SK-N-SH treated with all-trans-retinoic acid at 6 μM for 48 hours (cell line): Measurements from ENCODE around the gene TASP1.

Experiments
- ATAC-seq: fragments of 200-7000 bp; cut with Tn5 transposase; 3 replicates; pipeline ENCODE4 v1.9.1; 2020; ENCODE audit warnings: mild to moderate bottlenecking, moderate library complexity
- ARNTL ChIP-seq: fragments of 450-650 bp; formaldehyde crosslinking; IDR thresholded peaks from 2 replicates; pipeline ENCODE4 v1.5.0; 2020; ENCODE audit warnings: low read depth, mild to moderate bottlenecking, moderate library complexity, borderline replicate concordance
- BACH2 ChIP-seq: fragments of 250-450 bp; sonication (Bioruptor Pico); IDR thresholded peaks from 2 replicates; pipeline ENCODE4 v1.9.0; 2021; ENCODE audit warnings: mild to moderate bottlenecking, borderline replicate concordance
- CREB5 ChIP-seq: fragments of 250-450 bp; sonication (Bioruptor Pico); IDR thresholded peaks from 2 replicates; pipeline ENCODE4 v1.5.1; 2020; ENCODE audit warnings: low read depth, mild to moderate bottlenecking, moderate library complexity
- CSDC2 ChIP-seq: fragments of 250-450 bp; sonication (Bioruptor Pico); IDR thresholded peaks from 2 replicates; pipeline ENCODE4 v1.5.0; 2020; ENCODE audit warnings: mild to moderate bottlenecking, moderate library complexity
- CSRNP3 ChIP-seq: fragments of 250-450 bp; sonication (Bioruptor Pico); IDR thresholded peaks from 2 replicates; pipeline ENCODE4 v1.5.1; 2021; ENCODE audit warnings: mild to moderate bottlenecking, moderate library complexity
- ESRRG ChIP-seq: fragments of 250-450 bp; sonication (Bioruptor Pico); IDR thresholded peaks from 2 replicates; pipeline ENCODE4 v1.6.1; 2021; ENCODE audit warnings: mild to moderate bottlenecking
- GLIS3 ChIP-seq: fragments of 250-450 bp; sonication (Bioruptor Pico); IDR thresholded peaks from 2 replicates; pipeline ENCODE4 v1.5.0; 2020; ENCODE audit warnings: mild to moderate bottlenecking, moderate library complexity
- OSR1 ChIP-seq: fragments of 250-450 bp; sonication (Bioruptor Pico); IDR thresholded peaks from 2 replicates; pipeline ENCODE4 v1.8.0; 2022; ENCODE audit warnings: moderate library complexity, mild to moderate bottlenecking, inconsistent platforms
- PATZ1 ChIP-seq: fragments of 250-450 bp; sonication (Bioruptor Pico); IDR thresholded peaks from 2 replicates; pipeline ENCODE4 v1.8.0; 2020; ENCODE audit warnings: mild to moderate bottlenecking, moderate library complexity, borderline replicate concordance
- POU6F1 ChIP-seq: fragments of 250-450 bp; sonication (Bioruptor Pico); IDR thresholded peaks from 2 replicates; pipeline ENCODE4 v1.8.0; 2021; ENCODE audit warnings: low read depth, mild to moderate bottlenecking, moderate library complexity, borderline replicate concordance
- PPARA ChIP-seq: fragments of 250-450 bp; sonication (Bioruptor Pico); IDR thresholded peaks from 2 replicates; pipeline ENCODE4 v1.5.0; 2020; ENCODE audit warnings: mild to moderate bottlenecking, borderline replicate concordance
- TCF4 ChIP-seq: fragments of 250-450 bp; sonication (Bioruptor Pico); IDR thresholded peaks from 2 replicates; pipeline ENCODE4 v1.8.0; 2021; ENCODE audit warnings: mild to moderate bottlenecking, moderate library complexity, borderline replicate concordance
- TOX ChIP-seq: fragments of 250-450 bp; sonication (Bioruptor Pico); IDR thresholded peaks from 2 replicates; pipeline ENCODE4 v1.8.0; 2021; ENCODE audit warnings: mild to moderate bottlenecking, moderate library complexity, borderline replicate concordance
- TSHZ2 ChIP-seq: fragments of 250-450 bp; sonication (Bioruptor Pico); IDR thresholded peaks from 2 replicates; pipeline ENCODE4 v1.5.0; 2020; ENCODE audit warnings: mild to moderate bottlenecking, moderate library complexity
- ZC3H10 ChIP-seq: fragments of 250-450 bp; sonication (Bioruptor Pico); IDR thresholded peaks from 2 replicates; pipeline ENCODE4 v1.5.1; 2021; ENCODE audit warnings: mild to moderate bottlenecking, moderate library complexity
- ZFP3 ChIP-seq: fragments of 250-450 bp; sonication (Bioruptor Pico); IDR thresholded peaks from 2 replicates; pipeline ENCODE4 v1.5.0; 2020; ENCODE audit warnings: mild to moderate bottlenecking, moderate library complexity
- ZFP30 ChIP-seq: fragments of 450-650 bp; formaldehyde crosslinking; IDR thresholded peaks from 2 replicates; pipeline ENCODE4 v1.5.0; 2022; ENCODE audit warnings: mild to moderate bottlenecking, moderate library complexity
- ZNF70 ChIP-seq: fragments of 450-650 bp; formaldehyde crosslinking; IDR thresholded peaks from 2 replicates; pipeline ENCODE4 v1.5.0; 2020; ENCODE audit warnings: mild to moderate bottlenecking, moderate library complexity
- ZNF8 ChIP-seq: fragments of 450-650 bp; formaldehyde crosslinking; IDR thresholded peaks from 2 replicates; pipeline ENCODE4 v1.5.0; 2020; ENCODE audit warnings: mild to moderate bottlenecking, moderate library complexity

TASP1 gene

GRCh38 chr20:13650474-13650873 lies 11.7 kb upstream of the TASP1 start:
- no peak for ATAC-seq
- TF ChIP-seq TSHZ2 (CRISPR knock-in tag) (no peak), PATZ1 (no peak), ESRRG (CRISPR knock-in tag) (no peak), TOX (CRISPR knock-in tag) (no peak), GLIS3 (CRISPR knock-in tag) (no peak), CREB5 (CRISPR knock-in tag) (no peak), ZFP3 (CRISPR knock-in tag) (no peak), ZNF70 (CRISPR knock-in tag) (no peak), TCF4 (CRISPR knock-in tag) (no peak), PPARA (no peak), POU6F1 (CRISPR knock-in tag) (no peak), ZFP30 (CRISPR knock-in tag) (no peak), OSR1 (CRISPR knock-in tag) (no peak), ARNTL (CRISPR knock-in tag) (no peak), CSDC2 (CRISPR knock-in tag) (no peak), ZC3H10 (CRISPR knock-in tag) (no peak)

- ATAC-seq: no peak
These were observed 9.8 kb upstream of the TASP1 start for GRCh38 chr20:13648291-13649228.

GRCh38 chr20:13644010-13644409 lies 5.3 kb upstream of the TASP1 start:
- ATAC-seq: no peak
- TF ChIP-seq PPARA (no peak), ZFP30 (CRISPR knock-in tag) (no peak), BACH2 (CRISPR knock-in tag) (no peak), ARNTL (CRISPR knock-in tag) (no peak), ZFP3 (CRISPR knock-in tag) (no peak), CREB5 (CRISPR knock-in tag) (no peak), ZNF8 (CRISPR knock-in tag) (no peak), TSHZ2 (CRISPR knock-in tag) (no peak), ESRRG (CRISPR knock-in tag) (no peak)

More at GRCh38 chr20:13648291-13649228, 9.8 kb upstream of the TASP1 start:
- TF ChIP-seq ZNF70 (CRISPR knock-in tag): no peak
- no peak for TF ChIP-seq CSRNP3 (CRISPR knock-in tag)
